Posterior cingulate gyrus (tissue), 11 donors: Measurements from ENCODE around the gene PPDPF.

ENCODE experiments used
- DNase-seq, 10 donors: peaks; one replicate each; pipeline versions ENCODE4 v3.0.0 to v3.0.0-alpha.2; 2020 to 2021; ENCODE audit warnings: mixed read lengths in 3 of 10
- intact Hi-C: fragments of 100-400 bp; cut with DNase I; formaldehyde crosslinking; loops from one replicate; pipeline ENCODE4 v1.15.1; 2023

PPDPF gene

DNA sequence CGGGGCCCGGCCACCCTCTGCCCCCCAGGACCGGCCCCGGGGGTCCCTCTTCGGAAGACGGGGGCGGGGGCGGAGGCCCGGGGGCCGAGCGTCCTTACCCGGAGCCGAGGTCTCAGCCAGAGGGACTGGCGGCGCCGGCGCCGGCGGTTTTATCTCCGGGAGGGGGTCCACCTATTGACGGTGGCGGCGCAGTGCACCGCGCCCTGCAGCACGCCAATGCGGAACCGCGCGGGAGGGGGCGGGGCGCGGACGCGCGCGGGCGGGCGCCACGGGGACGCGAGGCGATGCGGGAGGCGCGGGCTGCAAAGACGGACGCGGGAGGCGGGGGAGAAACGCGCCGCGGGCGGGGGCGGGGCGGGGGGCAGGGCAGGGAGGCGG is 21.6 kb upstream of the PPDPF start, which contains the start of gene EEF1A2:
TSS of gene EEF1A2 (minus strand) at position 124 of the 378 bp plus-strand sequence. CDS start 1,320 bp downstream, outside the sequence.
- intact Hi-C loops = no loop called here
- DNase-seq = peak in 9 of 10 donors; percentile 47 to 96 (median 72)

DNA sequence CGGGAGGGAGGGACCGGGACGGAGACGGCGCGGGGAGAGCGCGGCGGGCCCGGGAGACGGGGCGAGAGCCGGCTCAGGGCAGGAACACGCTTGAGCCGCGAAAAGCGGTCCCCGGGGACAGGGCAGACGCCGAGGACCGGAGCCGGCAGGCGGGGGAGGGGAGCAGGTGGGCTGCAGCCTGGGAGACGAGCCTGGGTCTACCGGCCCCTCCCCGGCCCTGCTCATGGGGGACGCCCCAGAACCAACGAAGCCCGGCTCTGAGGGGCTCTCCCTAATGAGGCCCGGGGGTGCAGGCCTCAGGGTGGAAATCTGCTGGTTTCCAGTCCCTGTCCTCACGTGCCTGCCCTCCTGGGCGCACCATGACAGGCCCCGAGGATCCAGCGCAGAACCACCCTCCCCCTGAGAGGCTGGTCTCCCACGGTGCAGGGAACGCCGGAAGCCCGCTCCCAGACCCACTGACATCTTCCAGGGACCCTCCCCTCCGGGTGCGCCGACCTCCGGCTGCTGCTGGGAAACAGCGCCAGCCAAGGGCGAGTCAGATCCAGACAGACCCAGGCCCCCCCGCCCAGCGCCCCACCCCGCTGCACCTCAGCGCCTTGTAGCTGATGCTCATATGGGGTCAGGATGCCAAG is 21.1 kb upstream of the PPDPF start:
- intact Hi-C loops = no loop called here
- DNase-seq = peak in 3 of 10 donors; percentile 70 to 80 (median 73)

DNA sequence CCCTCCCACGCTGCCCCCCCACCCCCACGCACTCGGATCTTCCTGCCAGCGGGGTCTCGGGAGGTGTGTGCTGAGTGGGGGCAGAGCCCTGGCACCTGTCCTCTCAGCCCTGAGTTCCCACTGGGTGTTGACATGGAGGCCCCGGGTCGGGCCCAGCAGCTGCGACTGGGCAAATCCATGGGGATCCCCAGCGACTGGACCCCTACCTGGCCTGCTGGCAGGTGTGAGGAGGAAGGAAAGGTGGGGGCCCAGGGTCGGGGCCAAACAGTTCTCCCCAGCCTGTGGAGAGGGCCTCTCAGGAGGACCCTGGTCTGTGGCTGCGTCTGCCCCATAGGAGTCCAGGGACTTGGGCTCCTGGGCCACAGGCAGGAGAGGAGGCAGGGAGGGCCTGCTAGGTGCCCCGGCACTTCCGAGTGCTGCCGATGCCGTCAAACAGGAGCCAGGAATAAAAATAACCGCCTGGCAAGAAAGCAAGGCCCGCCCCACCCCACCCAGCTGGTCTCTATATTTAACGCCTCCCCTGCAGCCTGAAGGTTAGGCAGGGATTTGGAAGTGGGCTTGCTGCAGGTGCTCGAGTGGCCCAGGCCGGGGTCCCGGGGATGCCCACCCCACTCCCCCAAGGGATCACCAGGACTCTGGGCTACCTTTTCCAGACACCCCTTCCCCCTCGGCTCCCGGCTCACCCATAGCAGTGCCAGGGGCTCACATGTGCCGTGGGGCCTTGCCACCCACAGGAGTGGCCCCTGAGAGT is 20.2 kb upstream of the PPDPF start:
- DNase-seq = peak in 3 of 10 donors; percentile 69 to 75 (median 71)
- intact Hi-C loops = no loop called here

DNA sequence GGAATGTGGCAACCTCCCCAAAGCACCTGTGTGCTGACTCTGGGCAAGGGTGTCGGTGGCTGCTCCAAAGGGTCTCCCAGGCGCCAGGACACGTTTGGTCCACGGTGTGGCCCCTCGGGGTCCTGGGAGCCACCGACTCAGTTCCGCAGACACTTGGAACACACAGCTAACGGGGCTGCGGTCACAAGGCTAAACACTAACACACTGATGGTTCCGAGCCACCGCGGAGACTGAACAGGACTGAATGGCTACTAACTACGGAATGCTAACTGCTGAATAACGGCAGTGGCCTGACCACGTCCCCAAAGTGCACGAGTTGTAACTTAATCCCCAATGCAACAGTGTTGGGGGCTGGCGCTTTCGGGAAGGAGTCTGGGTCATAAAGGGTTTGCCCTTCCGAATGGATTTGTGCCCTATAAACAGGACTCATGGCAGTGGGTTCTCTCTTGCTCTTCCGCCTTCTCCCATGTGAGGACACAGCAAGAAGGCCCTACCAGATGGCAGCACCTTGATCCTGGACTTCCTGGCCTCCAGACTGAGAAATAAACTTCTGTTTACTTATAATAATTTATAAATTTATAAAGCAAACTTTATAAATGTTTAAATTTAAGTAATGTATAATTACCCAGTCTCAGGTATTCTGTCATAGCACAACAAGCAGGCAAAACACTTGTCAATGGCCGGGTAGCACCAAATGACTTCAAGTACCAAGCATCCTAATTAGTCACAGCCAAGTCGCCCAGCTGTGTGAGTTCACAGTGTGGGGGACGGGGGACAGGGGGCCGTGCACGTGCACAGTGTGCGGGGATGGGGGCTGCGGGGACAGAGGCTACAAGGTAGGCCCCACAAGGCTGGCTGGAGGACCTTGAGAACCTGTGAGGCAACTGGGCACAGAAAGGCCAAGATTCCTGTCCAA is 19.4 kb upstream of the PPDPF start:
- intact Hi-C loops = no loop called here
- DNase-seq = peak in 3 of 10 donors; percentile 59 to 68 (median 61)

DNA sequence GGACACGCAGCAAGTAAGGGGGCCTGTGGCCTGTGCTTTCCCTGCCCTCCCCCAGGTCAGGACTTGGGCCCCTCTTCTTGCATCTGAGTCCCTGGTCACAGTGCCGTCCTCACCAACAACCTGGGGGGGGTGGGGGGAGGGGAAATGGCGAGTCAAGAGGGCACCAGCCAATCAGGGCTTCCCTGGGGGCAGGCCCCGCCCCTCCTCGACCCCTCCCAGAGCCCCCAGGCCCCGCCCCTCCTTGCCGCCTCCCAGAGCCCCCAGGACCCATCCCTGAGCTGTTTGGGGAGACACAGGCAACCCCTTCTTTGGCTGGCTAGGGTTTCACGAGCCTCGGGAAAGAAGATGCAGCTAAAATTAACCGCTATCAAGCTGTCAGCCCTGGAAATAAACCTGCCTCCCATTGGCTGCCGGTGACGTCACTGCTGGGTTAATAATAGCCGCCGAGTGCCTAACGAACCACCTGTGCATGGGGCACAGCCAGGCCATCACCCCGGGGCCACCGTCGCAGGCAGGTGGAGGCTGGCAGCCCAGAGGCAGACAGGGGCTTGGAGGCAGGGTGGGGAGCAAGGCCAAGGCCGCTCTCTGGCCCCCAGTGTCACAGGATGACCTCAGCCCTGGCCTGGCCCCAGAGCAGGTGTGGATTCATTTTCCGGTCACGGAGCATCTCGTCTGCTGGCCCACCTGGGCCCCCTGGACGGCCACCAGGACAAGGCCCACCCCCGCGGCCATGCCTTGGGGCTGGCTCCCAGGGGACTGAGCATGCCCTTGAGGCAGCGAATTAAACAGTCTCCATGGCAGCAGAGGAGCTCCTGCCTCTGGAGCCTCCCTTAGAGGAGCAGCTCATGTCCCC is 18.5 kb upstream of the PPDPF start:
- DNase-seq = peak in 9 of 10 donors; percentile 46 to 97 (median 87)
- intact Hi-C loops = no loop called here

DNA sequence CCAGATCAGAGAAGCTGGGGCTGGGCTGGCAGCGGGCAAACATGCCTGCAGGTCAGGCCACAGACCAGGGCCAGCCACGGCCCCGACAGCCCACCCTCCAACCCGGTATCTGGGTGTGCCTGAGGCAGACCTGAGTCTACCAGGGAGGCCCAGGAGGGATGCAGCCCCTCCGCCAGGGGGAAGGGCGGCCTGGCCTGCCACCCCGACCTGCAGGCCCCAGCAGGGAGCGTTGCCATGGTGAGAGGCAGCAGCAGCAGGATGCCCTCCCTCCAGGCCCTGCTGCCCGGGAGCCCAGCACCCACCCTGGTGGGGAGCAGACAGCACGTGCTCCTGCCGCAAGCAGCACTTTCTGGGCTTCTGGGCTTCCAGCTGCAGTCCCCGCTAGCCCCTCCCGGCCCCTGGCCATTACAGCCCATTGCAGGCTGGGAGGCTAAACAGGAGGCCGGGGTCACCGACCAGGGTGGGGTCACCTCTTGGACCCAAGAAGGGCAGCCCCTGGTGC is 17.8 kb upstream of the PPDPF start:
- intact Hi-C loops = no loop called here
- DNase-seq = peak in 3 of 10 donors; percentile 83 to 89 (median 86)

DNA sequence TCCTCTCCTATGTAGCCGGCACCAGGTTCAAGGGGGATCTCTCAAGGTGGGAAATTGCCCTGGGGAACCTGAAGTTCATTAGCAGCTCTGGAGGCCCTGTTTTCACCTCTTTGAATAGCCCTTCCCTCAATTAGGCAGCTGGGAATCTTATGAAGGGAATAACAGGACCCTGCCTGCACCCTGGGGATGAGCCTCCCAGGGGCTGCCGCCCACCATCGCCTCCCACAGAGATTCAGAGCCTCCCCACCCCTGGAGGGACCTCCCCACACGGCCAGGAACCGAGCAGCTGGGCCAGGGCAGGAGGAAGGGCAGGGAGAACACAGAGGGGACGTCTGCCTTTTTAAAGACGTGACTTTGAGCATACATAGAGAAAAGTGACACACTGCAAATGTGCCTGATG is 17.0 kb upstream of the PPDPF start:
- DNase-seq = peak in 3 of 10 donors; percentile 4 to 23 (median 11)

DNA sequence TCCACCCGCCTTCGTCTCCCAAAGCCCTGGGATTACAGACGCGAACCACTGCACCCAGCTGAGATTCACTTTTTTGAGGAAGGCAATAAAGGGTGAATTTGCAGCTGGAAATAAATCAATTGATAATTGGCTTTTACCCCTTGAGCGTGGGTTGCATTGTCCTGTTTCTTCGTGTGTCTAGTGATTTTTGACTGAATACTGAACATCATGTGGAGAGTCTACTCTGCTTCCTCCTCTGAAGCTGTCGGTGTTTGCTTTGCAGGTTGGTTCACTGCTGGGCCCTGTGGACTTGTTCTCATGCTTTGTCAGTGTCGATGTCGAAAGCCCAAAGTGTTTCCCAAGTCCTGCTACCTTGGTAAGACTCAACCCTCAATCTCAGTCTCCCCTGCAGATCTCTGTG is 15.9 kb upstream of the PPDPF start:
- intact Hi-C loops = no loop called here
- DNase-seq = peak in 1 of 10 donors; percentile 6

More for the DNA sequence above, 17.0 kb upstream of the PPDPF start:
- intact Hi-C loops = no loop called here

DNA sequence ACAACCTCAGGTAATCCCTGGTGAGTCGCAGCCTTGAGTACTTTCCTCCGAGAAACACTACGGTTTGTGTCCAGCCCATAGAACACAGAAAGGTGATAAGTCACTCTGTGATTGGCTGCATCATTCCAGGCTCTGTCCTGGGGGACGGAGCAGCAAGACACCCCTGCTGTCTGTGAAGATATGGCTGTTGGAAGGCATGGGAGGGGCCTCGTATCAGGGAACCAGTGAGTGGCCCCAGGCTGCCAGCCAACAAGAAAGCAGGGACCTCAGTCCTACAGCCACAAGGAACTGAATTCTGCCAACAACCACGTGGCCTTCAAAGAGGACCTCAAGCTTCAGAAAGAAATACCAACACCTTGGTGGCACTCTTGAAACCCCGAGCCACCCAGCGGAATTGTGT is 15.3 kb upstream of the PPDPF start:
- intact Hi-C loops = no loop called here
- peak in 3 of 10 donors; percentile 1 to 51 (median 9) for DNase-seq

DNA sequence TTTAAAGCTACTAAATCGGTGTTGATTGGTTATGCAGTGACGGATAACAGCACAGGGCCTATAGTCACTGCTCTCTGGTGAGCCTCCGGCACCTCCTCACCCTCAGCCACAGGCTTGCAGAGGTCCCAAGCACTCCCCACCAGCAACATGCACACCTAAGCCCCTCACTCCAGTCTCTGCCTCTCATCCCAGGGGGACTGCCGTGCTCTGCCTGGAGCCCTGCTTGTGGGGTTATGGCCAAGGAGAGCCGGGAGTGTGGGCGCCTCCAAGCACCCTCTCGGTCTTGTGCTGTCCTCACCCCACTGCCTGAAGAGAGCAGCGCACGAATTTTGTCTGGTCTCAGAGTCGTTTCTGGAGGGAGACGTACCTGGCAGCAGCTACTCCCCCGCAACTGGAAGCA is 14.8 kb upstream of the PPDPF start:
- peak in 3 of 10 donors; percentile 52 to 69 (median 67) for DNase-seq
- intact Hi-C loops = no loop called here

DNA sequence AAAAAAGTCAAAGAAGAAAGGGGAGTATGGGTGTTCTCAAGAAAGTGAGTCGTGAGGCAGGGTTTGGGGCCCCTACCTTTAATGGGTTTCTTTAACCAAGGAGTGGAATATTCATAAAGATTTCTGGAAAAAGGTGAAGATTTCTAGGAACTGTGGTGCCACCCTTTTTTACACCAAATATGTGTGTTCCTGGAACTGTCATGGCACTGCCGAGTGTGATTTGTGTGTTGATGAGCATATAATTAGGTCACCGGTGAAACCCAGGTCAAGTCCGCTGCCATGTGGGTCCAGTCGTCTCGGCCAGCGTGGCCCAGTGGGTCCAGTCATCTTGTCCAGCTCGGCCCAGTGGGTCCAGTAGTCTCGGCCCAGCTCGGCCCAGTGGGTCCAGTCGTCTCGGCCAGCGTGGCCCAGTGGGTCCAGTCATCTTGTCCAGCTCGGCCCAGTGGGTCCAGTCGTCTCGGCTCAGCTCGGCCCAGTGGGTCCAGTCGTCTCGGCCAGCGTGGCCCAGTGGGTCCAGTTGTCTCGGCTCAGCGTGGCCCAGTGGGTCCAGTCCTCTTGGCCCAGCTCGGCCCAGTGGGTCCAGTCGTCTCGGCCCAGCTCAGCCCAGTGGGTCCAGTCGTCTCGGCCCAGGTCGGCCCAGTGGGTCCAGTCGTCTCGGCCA is 13.4 kb upstream of the PPDPF start:
- DNase-seq = peak in 3 of 10 donors; percentile 57 to 78 (median 74)
- intact Hi-C loops = no loop called here

DNA sequence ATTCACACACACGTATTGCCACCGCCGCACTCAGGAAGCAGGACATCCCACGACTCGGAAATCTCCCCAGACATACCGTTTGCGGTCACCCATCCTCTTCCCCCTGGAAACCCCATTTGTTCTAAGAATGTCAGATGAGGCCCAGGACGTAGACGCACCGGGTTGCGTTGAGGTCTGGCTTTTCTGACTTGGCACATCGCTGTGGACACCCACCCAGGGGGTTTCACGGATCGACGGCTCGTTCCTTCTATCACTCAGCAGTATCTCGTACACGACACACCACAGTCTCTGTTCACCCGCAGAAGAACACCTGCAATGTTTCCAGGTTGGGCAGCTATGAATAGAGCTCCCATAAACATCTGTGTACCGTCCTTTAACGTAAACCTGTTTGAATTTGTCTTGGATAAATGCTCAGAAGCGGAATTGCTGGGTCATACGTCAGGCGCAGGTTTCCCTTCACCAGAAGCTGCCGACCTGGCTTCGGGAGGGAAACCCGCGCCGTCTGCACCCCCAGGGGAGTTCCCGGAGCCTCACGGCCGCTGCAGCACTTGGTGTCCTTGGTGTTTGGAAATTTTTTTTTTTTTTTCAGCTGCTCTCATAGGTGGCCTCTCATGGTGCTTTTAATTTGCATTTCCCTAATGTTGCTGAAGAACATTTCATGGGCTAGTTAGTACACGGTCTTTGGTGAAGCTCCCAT is 12.3 kb upstream of the PPDPF start:
- peak in 3 of 10 donors; percentile 42 to 59 (median 55) for DNase-seq
- intact Hi-C loops = no loop called here

DNA sequence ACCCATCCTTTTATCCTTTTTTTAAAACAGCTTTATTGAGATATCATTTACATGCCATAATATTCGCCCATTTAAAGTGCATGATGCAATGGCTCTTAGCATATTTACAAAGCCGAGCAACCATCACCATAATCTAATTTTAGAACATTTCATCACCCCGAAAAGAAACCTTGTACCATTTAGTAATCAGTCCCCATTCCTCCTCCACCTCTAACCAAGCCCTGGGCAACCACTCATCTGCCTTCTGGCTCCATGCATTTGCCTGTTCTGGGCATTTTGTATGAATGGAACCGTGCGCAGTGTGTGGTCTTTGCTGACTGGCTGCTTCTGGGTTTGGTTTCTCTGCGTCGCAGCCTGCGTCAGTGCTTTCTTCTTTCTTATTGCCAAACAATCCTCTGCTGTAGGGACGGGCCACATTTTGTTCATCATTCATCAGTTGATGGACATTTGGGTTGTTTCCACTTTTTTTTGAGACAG is 11.4 kb upstream of the PPDPF start:
- DNase-seq = peak in 3 of 10 donors; percentile 37 to 63 (median 56)
- intact Hi-C loops = no loop called here

DNA sequence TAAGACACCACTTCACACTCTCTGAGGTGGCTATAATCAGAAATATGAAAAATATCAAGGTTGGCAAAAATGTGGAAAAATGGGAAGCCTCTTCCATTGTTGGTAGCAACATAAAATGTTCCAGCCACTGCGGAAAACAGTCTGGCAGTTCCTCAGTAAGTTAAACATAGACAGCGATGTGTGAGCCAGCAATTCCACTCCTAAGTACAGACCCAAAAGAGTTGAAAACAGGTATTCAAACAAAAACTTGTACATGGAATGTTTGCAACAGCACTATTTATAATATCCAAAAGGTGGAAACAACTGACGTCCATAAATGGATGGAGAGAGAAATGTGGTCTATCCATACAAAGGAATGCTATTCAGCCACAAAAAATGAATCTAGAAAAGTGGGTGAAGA is 7.4 kb upstream of the PPDPF start:
- intact Hi-C loops = loop anchor here (5.0 kb wide), 1 partner anchor 171 kb away; no protein-coding TSS in a partner anchor
- DNase-seq = no peak

DNA sequence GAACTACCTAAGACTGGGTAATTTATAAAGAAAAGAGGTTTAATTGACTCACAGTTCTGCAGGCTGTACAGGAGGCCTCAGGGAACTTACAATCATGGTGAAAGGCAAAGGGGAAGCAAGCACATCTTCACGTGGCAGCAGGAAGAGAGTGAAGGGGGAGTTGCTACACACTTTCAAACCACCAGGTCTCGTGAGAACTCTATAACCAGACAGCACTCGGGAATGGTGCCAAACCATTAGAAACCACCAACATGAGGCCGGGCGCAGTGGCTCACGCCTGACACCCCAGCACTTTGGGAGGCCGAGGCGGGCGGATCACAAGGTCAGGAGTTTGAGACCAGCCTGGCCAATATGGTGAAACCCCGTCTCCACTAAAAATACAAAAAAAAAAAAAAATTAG is 6.0 kb upstream of the PPDPF start:
- intact Hi-C loops = loop anchor here (5.0 kb wide), 1 partner anchor 172 kb away; no protein-coding TSS in a partner anchor
- DNase-seq = peak in 3 of 10 donors; percentile 26 to 61 (median 44)

DNA sequence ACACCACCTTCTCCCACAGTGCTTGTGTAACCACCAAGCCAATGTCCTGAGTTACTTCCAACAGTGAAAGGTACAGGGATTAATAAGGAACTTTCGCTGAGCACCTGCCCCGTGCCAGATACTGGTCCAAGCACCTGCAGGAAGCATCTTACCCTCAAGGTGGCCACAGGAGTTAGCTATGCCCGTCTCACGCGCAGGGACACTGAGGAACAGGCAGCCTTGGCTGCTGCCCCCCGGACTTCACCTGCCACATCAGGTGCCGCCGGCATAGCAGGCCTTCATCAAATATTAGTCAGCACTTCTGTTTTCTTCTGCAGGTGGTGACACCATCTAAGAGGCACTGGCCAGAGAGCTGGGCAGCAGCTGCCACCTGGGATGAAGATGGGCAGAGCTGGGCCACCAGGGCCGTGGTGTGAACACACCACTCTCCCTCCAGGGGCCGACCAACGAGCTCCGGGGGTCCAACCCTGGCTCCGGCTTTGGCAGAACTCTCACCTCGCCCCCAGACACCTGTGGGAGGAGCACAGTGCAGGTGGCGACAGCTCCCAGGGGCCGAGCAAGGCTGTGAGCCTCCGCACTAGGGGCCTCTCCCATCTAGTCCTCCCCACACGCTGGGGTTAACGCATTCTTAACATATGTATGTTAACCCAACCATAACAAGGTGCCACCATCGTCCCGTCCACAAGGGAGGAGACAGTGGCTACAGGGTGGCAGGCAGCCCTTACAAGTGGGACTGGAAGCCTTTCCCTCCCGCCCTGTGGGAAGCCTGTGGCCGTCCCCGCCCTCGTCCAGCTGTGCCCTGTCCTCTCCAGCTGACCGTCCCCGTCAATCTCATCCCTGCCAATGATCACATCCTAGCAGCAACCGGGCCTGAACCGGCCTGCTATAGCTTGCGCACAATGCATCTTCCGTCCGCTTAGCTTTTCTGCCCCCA is 2.9 kb upstream of the PPDPF start:
- peak in 4 of 10 donors; percentile 4 to 86 (median 68) for DNase-seq
- intact Hi-C loops = no loop called here

DNA sequence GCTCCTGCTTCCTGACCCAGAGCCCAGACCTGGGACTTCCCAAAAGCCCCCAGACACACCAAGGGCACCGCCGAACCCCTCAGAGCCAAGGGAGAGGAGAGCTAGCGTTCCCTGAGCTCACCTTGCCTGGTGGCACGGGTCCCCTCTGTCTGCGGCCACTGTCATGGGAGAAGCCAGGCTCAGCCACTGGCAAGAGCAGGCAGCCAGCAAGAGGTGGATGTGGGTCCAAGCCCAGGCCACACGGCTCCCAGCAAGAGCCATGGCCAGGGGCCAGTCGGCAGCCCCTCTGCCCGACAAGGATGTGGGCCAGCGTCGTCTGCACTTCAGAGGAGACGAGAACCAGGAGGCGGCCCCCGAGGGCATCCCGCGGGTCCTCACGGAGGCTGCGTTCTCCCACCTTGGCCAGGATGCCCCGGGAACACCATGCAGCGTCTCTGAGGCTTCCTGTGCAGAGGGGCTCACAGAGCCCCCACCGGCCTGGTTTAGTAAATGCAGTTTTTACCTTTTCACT is 2.2 kb upstream of the PPDPF start:
- intact Hi-C loops = no loop called here
- DNase-seq = peak in 4 of 10 donors; percentile 9 to 84 (median 68)
